Hematopoietic multipotent progenitor cell treated with erythropoietin and hydrocortisone succinate and interleukin-3 and kit ligand, for 15 days (in vitro differentiated cells): ENCODE data around the gene USP15.
"Not testable (repeated sequence)": the region's sequence is repeated elsewhere in the genome, so short reads cannot be mapped to it uniquely, and the experiment has no call there.

ENCODE experiments used
- DNase-seq: peaks from one replicate; pipeline ENCODE4 v3.0.0-alpha.2; 2015; ENCODE audit warnings: low spot score

The USP15 gene

DNA sequence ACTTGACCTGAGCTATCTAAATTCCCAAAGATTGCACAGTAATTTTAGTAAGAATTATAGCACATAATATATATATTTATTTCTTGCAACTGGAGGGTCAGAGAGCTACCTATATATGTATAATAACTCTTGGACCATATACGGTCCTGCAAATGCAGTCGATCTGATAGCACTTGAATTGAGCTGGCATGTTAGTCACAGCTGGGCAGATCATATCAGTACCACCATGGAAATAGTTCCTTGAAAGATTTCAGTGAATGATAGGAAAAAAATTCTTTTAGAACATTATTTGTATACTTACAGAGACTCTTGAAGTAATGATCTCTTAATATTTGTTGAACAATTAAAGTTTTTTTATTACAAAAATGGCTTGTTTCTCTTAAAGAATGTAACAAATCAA lies 111.9 kb downstream of the USP15 start:
- no peak for DNase-seq

DNA sequence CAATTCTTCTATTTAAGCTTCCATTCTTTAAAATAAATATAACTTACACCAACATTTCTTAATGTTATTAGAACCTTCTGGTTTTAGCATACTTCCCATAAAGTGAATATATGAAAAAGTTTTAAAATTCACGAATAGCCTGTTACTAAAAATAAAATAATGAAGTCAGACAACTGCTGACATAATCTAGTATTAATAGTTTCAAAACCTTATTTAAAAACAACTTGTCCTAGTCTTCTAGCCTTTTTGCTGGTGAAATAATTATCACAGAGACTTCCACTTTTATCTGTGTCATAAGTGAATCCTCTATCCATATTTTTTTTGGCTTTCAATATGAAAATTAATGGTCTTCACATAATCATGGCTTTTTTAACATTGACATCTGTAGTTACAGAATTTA lies 112.6 kb downstream of the USP15 start:
- DNase-seq: no peak

DNA sequence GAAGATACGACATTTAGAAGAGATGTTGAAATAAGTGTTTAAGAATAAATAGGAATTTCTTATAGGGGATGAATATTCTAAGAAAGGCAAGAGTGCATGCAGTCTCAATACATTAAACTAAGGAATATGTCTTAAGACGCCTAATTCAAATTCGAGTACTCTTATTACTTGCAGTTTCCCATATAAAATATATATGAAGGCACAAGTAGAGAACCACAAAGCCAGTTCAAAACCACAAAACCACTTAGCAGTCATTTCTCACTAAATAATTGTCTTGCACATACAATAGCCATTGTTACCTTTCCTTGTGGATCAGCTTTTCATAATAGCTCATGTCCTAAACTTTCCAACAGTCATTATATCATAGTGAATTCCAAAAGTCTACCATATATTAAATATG lies 115.4 kb downstream of the USP15 start:
- DNase-seq: no peak

DNA sequence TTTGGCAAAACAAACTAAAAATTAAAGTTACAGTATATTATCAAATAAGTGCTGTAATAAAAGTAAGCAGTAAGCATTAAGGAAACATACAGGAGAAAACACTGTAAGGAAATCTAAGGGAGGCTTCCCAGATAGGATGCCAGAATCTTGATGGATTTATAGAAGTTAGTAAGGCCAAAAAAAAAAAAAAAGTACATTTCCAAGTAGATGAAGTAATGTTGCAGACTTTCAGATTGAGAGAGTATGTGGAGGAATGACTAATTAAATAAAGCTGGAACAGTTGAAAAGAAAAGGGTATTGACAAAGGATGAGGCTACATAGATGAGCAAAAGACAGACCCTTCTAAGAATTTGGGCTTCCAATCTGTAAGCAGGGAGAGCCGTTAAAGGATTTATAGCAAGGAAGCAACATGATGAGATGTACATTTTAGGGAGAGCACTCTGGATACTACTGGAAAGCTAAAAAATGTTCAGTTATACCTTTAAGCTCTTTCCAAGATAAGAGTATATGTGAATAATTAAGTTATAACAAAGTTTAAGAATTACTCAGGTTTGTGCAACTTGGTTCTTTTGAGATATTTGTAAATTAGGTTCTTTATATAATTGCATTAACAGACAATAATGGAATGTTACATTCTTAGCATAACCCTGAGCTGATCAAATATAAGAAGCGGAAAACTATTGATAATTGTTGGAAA lies 119.0 kb downstream of the USP15 start:
- no peak for DNase-seq

DNA sequence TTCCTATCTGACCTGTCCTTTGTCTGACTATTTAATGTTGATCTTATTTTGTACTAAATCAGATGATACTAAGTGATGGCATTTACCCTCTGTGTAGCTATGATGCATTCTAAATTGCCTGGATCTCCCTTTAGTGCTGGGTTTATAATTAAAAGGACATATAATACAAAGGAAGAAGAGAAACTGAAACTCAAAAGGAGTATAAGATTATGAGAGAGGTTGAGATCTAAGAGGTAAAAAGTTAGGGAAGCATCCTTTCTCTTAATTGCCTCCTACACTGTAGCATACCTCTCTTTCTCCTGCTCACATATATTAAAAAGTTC lies 119.5 kb downstream of the USP15 start:
- no peak for DNase-seq

DNA sequence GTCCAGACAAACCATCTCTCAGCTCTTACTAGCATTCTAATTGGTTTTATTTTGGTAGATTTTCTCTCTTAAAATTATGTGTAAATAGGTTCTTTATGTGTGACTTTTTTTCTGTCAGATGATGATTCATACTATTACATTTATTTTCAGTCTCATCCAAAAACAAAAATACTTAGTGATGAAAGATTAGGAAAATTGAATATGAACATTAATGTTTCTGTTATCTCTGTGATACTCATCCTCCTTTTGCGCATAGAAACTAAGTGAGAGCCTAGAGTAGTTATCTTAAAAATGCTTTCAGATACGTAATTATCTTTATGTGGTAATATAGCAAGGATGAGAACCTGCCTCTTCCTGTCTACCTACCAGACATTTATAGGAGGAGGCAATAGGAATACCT lies 122.3 kb downstream of the USP15 start:
- DNase-seq: no peak

DNA sequence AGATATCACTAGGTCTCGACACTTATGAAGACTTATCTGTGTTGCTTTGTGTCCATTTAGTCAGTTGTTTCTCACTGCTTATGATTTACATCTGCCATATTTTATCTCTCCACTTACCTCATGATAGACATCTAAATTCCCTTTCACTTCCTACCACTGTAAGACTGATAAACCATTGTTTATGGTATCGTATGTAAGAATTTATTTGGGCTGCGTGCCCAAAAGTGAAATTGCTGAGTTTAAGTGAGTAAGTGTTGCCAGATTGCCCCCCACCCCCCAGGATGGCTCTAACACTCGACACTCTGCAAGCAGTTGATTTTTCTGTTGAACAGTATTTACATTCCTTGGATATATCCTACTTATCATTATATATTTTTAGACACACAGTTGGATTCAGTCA lies 136.5 kb downstream of the USP15 start:
- no peak for DNase-seq

DNA sequence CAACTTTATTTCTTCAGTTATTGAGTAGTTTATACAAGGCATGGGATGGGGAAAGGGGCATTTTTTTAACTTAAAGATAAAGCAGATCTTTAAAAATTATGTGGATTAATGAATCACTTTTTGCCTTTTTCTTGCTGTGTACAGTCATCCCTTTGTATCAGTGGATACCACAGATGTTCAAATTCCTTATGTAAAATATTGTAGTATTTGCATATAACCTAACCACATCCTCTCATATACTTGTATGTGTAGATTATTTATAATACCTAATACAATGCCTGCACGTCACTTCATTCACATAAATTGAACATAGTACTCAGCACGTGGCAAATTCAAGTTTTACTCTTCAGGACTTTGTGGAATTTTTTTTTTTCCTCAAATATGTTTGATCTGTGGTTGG lies 139.9 kb downstream of the USP15 start:
- DNase-seq: no peak

DNA sequence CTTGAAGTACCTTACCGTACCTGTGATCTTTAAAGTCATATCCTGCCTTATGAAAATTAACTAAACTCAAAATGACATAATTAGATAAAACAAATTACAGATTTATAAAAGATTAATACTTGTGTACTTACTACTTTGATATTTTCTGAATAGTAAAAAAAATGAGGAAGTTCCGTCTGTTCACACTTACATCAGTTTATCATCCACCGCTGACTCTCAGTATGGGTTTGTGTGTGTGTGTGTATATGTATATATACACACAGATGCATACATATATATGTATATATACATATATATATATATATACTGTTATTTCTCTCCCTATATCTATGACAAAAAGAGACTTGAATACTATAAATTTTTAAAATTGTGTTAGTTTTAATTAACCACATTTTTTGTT lies 141.4 kb downstream of the USP15 start:
- no peak for DNase-seq

DNA sequence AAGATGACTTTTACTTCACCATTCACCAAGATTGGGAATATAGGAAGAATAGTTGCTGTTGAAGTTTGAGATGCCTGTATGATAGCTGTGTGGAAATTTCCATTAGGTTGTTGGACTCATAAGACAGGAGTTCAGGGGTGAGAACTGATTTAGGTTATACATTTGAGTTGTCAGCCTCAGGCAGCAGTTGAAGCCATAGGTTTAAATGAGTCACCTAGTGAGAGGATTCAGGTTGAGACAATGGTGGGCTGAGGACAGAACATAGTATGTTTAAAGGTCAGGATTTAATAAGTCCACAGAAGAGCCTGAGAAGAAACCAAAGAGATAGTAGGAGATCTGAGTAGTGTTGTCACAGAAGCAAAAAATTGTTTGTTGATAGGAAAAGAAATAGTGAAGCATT lies 142.8 kb downstream of the USP15 start:
- no peak for DNase-seq

DNA sequence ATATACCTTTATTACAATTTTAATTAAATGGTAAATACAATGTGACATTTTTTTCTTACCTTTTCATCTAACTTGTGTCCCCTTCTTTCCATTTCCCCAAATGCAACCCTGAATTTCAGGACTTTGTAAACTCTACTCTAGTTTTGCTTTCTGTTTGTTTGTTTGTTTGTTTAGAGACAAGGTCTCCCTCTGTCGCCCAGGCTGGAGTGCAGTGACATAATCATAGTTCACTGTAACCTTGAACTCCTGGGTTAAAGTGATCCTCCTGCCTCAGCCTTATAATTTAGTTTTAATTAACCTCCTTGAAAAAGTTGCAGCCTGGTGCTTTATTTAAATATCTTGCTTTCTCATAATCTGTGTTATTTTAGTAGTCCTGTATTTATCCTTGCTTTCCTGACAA lies 147.4 kb downstream of the USP15 start:
- DNase-seq: no peak

DNA sequence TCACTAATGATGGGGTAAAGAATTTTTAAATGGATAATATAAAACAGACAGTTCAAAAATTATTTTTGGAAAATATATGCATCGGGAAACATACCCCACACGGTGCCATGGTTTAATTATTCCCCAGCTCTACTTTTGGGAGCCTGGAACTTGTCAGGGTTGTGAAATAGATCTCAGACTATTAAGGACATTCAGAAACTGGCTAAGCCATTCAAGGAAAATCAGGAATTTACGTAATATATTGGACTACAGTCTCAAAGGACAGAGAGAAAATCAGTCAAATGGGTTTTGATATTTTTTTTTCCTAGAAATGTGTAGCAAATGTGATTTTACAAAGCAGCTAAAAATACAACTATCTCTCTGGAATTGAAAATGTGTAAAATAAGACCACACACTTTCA lies 148.9 kb downstream of the USP15 start:
- no peak for DNase-seq

DNA sequence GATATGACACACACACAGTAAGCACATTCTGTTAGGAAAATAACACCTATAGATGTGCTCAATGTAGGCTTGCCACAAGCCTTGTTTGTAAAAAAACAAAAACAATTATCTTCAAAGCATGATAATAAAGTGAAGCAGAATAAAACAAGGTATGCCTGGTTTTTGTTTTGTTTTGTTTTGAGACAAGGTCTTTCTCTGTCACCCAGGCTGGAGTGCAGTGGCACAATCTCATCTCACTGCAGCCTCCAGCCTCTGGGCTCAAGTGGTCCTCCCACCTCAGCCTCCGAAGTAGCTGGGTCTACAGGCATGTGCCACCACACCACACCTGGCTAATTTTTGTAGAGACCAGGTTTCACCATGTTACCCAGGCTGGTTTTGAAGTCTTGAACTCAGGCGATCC lies 154.0 kb downstream of the USP15 start:
- DNase-seq: no peak

DNA sequence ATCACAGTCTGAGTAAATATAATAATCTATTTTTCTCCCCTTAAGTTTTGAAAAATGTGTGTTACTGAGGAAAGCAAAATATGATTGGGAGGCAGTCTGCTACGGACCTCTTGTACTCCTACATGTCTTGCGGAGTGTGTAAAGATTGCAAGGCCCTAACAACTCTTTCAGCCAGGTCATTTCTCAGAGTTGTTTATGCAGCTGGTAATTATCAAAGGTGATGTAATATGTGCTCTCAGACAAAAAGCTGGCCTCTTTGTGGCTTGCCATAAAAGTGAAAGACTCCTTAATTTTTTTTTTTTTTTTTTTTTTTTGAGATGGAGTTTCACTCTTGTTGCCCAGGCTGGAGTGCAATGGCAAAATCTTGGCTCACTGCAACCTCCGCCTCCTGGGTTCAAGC lies 165.9 kb downstream of the USP15 start:
- DNase-seq: no peak

DNA sequence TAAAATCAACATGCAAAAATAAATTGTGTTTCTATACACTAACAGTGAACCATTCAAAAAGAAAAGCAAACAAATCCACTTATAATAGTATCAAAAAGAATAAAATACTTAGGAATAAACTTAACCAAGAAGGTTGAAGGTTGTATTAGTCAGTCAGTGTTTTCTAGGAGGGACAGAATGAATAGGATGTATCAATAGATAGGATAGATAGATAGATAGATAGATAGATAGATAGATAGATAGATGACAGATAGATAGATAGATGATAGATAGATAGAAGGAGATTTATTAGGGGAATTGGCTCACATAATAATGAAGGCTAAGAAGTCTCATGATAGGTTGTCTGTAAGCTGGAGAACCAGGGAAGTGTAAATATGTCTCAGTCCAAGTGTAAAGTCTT lies 169.3 kb downstream of the USP15 start:
- no peak for DNase-seq

DNA sequence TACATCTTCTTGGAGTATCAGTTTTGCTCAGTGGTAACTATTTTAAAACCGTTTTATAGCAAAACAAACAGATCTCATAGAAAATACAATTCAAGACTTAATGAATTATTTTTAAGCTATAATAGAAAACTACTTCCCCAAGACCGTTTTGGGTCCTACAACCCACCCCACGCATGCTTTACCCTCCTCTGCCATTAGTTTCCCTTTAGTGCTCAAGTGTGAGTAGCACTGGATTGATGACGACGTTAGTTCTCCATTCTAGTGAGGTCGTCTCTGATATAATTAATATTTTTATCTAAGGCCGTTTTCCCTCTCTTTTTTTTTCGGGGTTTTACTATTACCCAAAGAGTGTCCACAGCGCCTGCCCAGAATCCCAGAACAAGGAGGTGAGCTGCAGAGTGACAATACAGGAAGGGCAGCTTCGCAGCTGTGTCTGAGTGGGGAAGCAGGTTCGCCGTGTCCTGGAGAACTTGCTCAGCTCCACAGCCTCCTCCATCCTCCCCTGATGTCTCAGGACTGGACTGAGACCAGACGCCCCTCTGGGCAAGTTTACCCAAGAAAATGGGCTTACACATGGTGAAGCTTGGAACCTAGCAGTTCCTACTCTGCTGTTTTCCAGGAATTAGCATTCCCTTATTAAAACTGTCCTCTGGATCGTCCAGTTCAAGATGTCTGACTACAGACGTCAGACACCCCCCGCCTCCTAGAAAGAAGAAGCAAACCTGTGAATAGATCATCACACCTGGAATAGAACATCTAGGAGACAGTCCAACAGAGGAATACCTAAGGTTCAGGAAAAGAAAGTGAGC lies 174.5 kb downstream of the USP15 start:
- no peak for DNase-seq

DNA sequence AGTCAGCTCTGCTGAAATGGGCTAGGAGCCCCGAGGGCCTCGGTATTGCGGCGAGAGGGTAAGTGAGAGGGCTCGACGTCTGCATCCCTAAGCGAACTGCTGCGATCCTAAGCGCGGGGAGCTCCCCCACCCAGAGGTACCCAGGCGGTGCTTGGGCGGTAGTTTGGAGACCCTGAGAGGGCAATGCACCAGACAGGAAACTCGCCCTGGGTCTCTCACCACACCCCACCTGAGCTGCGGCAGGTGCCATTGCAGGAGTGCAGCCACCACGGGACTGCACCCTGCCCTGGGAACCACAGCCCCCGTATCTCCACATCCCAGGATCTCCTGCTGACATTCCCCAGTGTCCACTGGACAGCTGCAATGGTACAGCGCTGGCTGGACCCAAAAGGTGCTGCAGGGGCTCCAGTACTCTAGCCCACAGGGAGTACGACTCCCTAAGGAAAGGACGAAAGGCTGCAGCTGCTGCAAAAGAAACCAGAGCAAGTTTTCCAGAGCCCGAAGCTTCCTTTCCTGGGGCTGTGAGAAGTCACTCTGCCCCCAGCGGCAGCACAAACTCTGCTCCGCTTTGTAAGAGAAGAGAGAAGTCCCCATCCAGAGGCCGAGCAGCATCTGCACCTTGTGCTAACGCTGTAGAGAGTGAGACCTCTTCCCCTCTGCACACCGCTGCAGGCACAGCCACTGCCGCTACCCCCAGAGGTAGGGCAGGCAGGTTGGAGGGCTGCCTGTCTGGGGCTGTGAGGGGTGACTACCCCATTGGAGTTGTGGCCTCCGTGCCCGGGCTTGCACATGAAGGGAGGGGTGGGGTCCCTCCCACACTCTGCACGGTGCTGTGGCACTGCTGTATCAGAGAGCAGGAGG lies 175.3 kb downstream of the USP15 start:
- DNase-seq: no peak

DNA sequence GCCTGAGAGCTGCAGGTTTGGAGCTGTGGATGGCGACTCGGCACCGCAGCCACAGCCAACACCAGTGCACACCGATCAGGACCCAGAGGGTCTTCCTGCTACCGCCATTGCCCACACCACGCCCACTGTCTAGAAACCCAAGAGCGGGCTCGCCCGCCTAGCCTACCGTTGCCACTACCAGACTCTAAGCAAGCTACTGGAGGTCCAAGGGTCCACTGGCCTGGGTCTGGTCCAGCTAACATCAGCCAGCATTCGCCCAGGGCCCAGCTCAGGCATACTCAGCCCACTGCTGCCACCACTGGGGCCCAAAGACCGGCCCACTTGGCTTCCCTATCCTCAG lies 175.9 kb downstream of the USP15 start:
- DNase-seq: no peak

DNA sequence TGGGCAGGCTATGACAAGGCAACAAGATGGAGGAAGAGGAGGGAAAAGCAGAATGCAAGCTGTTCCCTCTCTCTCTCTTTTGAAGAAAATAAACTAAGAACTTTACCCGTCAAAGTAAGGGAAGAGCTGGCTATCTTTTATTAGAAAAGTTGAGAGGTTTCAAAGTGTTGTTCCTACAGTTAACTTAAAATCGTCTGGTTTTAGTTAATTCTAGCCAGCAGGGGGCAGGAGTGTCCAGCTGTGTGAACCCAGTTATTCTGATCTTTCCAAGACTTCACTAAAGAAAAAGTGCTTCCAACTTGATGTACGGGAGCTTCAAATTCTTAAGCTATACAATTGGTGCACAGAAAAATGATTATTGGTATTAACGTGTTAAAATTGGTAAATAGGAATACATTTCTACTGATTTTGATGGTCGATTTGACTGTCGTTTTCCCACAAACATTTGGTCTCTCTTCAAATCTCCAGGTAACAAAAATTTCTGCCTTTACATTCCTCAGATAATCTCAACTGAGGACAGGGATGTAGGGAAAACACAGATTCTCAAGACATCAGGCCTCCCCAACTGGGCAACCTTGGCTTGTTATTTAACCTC lies 178.0 kb downstream of the USP15 start:
- peak; percentile 64 for DNase-seq

DNA sequence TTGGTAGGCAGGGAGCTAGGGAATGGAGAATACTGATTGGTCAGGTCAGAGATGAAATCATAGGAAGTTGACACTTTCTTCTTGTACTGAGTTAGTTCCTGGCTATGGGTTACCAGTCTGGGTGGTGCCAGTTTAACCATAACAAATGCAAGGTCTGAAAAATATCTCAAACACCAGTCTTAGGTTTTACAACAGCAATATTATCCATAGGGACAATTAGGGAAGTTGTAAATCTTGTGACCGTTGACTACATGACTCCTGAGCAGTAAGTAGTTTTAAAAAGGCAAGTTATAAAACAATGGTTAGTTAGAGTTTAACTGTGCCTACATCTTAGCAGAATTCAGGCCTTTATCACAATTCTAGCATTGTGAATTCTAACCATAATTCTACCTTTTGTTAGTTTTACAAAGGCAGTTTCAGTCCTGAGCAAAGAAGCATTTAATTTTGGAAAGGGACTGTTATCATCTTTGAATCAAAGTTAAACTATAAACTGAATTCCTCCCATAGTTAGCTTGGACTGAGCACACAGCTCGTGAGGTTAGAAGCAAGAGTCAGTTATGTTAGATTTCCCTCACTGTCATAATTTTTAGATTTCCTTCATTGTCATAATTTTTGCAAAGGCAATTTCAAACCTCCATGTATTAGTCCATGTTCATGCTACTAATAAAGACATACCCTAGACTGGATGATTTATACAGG lies 186.7 kb downstream of the USP15 start:
- no peak for DNase-seq

DNA sequence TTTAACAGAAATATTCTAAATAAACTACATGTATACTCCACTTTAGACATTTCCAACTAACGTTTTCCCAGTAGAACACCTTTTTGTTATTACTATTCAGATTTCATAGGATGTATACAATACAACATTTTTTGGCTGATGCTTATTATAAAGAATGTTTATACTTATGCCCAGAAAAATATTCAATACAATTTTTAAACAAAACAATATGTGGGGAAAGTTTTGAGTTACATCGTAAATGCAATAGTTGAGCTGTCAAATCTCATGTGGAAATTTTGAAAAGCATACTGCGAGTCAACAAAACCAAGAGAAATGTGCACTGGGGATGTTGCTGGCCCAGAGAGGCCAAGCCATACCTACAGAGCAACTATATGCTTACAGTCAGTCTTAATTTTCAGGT lies 188.2 kb downstream of the USP15 start:
- DNase-seq: no peak

DNA sequence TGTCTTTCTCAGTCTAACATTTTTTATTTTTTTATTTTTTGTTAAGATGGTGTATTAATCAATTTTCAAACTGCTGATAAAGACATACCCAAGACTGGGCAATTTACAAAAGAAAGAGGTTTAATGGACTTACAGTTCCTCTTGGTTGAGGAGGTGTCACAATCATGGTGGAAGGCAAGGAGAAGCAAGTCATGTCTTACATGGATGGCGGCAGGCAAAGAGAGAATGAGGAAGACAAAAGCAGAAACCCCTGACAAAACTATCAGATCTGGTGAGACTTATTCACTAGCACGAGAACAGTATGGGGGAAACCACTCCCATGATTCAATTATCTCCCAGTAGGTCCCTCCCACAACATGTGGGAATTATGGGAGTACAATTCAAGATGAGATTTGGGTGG lies 195.2 kb downstream of the USP15 start:
- not testable (repeated sequence) for DNase-seq
